ENCODE results near the gene PRRC2B. TPM values are rescaled to one million over a fixed set of nuclear protein-coding genes. Genes with fewer than 3 reads are reported as not detected.

The PRRC2B gene
- total and polyA plus RNA-seq, 12 donors = 26.4 to 153 (median 126) TPM

DNA sequence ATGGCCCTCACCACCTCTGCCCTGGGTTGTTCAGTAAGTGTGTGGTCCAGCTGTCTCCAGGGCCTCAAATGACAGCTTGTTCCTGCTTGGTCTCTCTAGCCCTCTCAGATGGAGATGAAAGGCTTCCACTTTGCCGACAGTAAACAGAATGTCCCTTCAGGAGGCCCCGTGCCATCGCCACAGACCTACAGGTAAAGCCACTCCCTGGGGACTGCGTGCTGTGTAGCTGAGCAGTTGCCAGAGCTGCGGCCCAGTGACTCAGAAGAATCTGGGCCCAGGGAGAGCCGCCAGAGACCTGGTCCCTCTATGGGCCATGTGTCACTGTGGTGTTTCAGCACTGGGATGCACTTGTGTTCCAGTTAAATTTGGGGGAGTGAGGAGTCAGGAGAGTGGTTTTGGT, 98.2 kb downstream of the PRRC2B start:
- intact Hi-C loops (cut with DNase I) = no loop called here
- H3K4me3 ChIP-seq = no peak overlapping the region
- no peaks in the 10 kb centered on the region for H3K9me3 ChIP-seq
- DNase-seq (no peak), ATAC-seq (no peak)
- H3K27ac ChIP-seq = no peak overlapping the region
- H3K4me1 ChIP-seq = peaks cover 0 to under 1% (median 0%) of the 10 kb centered on the region in 9 donors
- H3K27me3 ChIP-seq = no peaks in the 10 kb centered on the region
- peaks cover 6 to 100% (median 89%) of the 10 kb centered on the region in 9 donors for H3K36me3 ChIP-seq
- WGBS, 2 donors = 71 to 84% methylated on average over 6 of the region's 6 CpGs
- TF ChIP-seq, protein P1, sequence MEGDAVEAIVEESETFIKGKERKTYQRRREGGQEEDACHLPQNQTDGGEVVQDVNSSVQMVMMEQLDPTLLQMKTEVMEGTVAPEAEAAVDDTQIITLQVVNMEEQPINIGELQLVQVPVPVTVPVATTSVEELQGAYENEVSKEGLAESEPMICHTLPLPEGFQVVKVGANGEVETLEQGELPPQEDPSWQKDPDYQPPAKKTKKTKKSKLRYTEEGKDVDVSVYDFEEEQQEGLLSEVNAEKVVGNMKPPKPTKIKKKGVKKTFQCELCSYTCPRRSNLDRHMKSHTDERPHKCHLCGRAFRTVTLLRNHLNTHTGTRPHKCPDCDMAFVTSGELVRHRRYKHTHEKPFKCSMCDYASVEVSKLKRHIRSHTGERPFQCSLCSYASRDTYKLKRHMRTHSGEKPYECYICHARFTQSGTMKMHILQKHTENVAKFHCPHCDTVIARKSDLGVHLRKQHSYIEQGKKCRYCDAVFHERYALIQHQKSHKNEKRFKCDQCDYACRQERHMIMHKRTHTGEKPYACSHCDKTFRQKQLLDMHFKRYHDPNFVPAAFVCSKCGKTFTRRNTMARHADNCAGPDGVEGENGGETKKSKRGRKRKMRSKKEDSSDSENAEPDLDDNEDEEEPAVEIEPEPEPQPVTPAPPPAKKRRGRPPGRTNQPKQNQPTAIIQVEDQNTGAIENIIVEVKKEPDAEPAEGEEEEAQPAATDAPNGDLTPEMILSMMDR (IDR thresholded peaks at IDR 0.05) = no peak

DNA sequence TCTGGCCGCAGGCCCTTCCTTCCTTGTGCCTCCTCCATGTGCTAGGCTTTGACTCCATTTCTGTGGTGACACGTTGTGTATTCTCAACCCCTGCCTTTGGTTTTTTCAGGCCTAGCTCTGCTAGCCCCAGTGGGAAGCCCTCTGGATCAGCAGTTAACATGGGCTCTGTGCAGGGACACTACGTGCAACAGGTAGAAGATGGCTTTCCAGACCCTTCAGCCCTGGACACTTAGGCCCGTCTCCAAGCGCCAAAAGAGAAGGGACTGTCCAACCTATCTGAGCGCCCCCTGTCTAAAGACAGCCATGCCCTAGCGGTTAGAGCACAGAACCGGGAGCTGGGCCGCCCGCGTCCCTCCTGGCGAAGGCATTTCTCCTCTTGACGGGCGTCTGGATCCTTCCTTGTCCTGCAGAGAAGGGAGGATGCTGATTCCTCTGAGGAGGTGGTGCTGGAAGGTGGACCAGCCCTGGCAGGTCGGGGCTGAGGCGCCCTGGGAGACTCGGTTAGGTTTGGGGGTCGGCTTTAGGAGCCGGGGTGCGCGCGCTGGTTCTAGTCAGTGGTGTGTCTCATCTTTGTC, 100.5 kb downstream of the PRRC2B start:
- no peak for ATAC-seq
- Histone ChIP-seq H3K27ac (no peak overlapping the region), H3K36me3 (peaks cover 7 to 100% (median 79%) of the 10 kb centered on the region in 9 donors)

DNA sequence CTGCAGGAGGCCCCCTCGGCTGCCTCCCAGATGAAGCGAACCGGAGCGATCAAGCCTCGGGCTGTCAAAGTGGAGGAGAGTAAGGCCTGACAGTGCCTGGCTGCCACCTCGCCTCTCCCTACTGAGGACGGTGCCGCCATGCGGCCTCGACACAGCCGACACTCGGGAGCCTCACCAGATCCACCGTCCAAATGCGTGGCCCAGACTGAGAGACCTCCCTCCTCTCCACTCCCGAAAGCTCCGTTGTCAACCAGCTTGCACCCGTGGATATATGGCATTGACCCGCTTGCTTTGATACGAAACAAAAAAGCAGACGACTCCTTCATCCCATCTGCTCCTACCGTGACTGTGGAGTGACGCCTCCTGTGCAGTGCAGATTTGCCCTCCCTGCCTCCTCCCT, 101.9 kb downstream of the PRRC2B start:
- Histone ChIP-seq H3K4me1 (peaks cover 0 to 7% (median 0%) of the 10 kb centered on the region in 9 donors), H3K9me3 (no peaks in the 10 kb centered on the region), H3K27me3 (no peaks in the 10 kb centered on the region), H3K36me3 (peaks cover 7 to 100% (median 68%) of the 10 kb centered on the region in 9 donors), H3K27ac (no peak overlapping the region), H3K4me3 (no peak overlapping the region)
- ATAC-seq = peak in 1 of 8 donors; percentile 11
- TF ChIP-seq, protein P1 (IDR thresholded peaks at IDR 0.05) = no peak
- 87% methylated on average over 22 of the region's 22 CpGs for WGBS, 2 donors
- intact Hi-C loops (cut with DNase I) = no loop called here
- no peak for DNase-seq

More for the DNA sequence above, 100.5 kb downstream of the PRRC2B start:
- WGBS, 2 donors = 93 to 94% methylated on average over 22 of the region's 22 CpGs
- TF ChIP-seq, protein P1 (IDR thresholded peaks at IDR 0.05) = no peak
- H3K27me3 ChIP-seq = no peaks in the 10 kb centered on the region
- no peak overlapping the region for H3K4me3 ChIP-seq
- H3K9me3 ChIP-seq = no peaks in the 10 kb centered on the region
- intact Hi-C loops (cut with DNase I) = no loop called here
- H3K4me1 ChIP-seq = no peaks in the 10 kb centered on the region
- no peak for DNase-seq

DNA sequence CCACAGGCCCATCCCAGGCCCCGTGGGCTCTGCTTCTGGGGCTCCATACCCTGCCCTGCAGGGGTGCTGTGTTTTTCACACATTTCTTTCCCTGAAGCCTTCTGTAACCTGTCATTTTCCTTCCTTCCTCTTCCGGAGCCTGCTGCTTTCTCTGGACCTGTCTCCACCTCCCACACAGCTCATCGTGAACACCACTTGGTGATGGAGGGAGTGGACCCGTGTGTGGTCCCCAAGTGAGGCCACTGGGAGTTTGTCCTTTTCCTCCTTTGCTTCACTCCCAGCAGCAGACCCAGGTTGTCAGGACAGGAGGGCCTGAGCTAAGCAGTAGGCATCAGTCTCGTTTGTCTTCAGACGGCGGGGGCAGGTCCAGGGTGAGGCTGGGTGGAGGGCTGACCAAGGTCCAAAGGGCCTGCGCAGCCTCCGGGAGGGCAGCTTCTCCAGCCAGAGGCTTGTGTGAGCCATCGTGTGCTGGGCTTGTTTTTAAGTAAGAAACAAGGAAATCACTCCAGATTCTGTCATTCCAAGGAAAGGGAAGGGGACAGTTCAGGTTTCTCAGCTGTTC, 103.0 kb downstream of the PRRC2B start:
- peaks cover 3 to 90% (median 58%) of the 10 kb centered on the region in 9 donors for H3K36me3 ChIP-seq
- intact Hi-C loops (cut with DNase I) = no loop called here
- ATAC-seq (no peak), DNase-seq (no peak)
- WGBS, 2 donors = 82 to 86% methylated on average over 10 of the region's 10 CpGs
- H3K9me3 ChIP-seq = no peaks in the 10 kb centered on the region
- TF ChIP-seq, protein P1 (IDR thresholded peaks at IDR 0.05) = no peak
- peaks cover 0 to 17% (median 4%) of the 10 kb centered on the region in 9 donors for H3K4me1 ChIP-seq
- H3K27me3 ChIP-seq = no peaks in the 10 kb centered on the region
- no peak overlapping the region for H3K4me3 ChIP-seq
- no peak overlapping the region for H3K27ac ChIP-seq
